ENCODE measurements around the gene NUP50.

The NUP50 gene

GRCh38 chr22:45149671-45150070 lies 14.1 kb upstream of the NUP50 start:
- Mint-ChIP-seq H3K4me3 (no peak overlapping the region), H3K27me3 (no peaks in the 10 kb centered on the region), H3K36me3 (peaks cover 24 to 46% of the 10 kb centered on the region in 2 donors), H3K4me1 (peaks cover 5 to 11% of the 10 kb centered on the region in 2 donors), H3K9me3 (no peaks in the 10 kb centered on the region), H3K27ac (no peak overlapping the region)
- no peak for ATAC-seq (replicated peaks)
- DNase-seq = no peak

DNA sequence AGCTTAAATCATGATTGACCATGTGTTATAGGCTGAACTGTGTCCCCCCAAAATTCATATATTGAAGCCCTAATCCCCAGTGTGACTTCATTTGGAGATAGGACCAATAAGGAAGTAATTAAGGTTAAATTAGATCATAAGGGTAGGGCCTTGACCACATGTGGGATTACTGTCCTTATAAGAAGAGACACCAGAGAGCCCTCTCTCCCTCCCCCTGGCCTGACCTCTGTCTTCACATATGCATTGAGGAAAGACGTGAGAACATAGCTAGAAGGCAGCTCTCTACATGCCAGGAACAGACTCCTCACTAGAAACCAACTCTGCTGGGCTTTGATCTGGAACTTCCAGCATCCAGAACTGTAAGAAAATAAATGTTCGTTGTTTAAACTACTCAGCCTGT lies 13.6 kb upstream of the NUP50 start:
- ATAC-seq (replicated peaks) = no peak
- H3K27me3 Mint-ChIP-seq = no peaks in the 10 kb centered on the region
- H3K4me1 Mint-ChIP-seq = peaks cover 5 to 11% of the 10 kb centered on the region in 2 donors
- H3K36me3 Mint-ChIP-seq = peaks cover 26 to 49% of the 10 kb centered on the region in 2 donors
- no peaks in the 10 kb centered on the region for H3K9me3 Mint-ChIP-seq
- no peak for DNase-seq
- no peak overlapping the region for H3K4me3 Mint-ChIP-seq
- H3K27ac Mint-ChIP-seq = no peak overlapping the region

GRCh38 chr22:45151503-45151902 lies 12.2 kb upstream of the NUP50 start:
- H3K4me3 Mint-ChIP-seq = no peak overlapping the region
- ATAC-seq (replicated peaks) (peak in 1 of 2 donors; percentile 94), DNase-seq (no peak)
- H3K27me3 Mint-ChIP-seq = no peaks in the 10 kb centered on the region
- no peaks in the 10 kb centered on the region for H3K9me3 Mint-ChIP-seq
- H3K4me1 Mint-ChIP-seq = peaks cover 5 to 11% of the 10 kb centered on the region in 2 donors
- H3K36me3 Mint-ChIP-seq = peaks cover 31 to 51% of the 10 kb centered on the region in 2 donors
- no peak overlapping the region for H3K27ac Mint-ChIP-seq

DNA sequence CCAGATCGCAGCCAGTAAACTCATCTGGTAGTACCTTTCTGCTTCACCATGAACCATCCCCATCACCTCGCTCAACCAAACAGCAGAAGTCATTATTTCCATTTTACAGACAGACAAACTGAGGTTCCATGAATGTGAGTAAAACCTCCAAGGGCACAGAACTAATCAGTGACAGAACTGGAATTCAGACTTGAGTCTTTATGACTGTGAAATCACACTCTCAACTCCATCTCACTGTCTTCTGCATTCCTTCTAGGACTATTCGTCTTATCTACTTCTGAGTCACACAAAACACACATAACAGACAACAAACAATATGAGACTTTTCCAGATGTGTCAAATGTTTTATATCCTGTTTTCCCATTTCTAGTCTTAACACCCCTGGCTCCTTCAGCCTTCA lies 9.3 kb upstream of the NUP50 start:
- Mint-ChIP-seq H3K27ac (no peak overlapping the region), H3K4me3 (no peak overlapping the region), H3K27me3 (no peaks in the 10 kb centered on the region), H3K36me3 (peaks cover 37 to 54% of the 10 kb centered on the region in 2 donors), H3K4me1 (peaks cover 8 to 11% of the 10 kb centered on the region in 2 donors), H3K9me3 (no peaks in the 10 kb centered on the region)
- no peak for ATAC-seq (replicated peaks)
- DNase-seq = no peak

- Mint-ChIP-seq H3K27ac (no peak overlapping the region), H3K9me3 (no peaks in the 10 kb centered on the region), H3K36me3 (peaks cover 34 to 54% of the 10 kb centered on the region in 2 donors), H3K27me3 (no peaks in the 10 kb centered on the region), H3K4me3 (no peak overlapping the region), H3K4me1 (peaks cover 11% of the 10 kb centered on the region in 2 donors)
- no peak for ATAC-seq (replicated peaks)
- no peak for DNase-seq
Observed at GRCh38 chr22:45155050-45155840, 8.5 kb upstream of the NUP50 start.

DNA sequence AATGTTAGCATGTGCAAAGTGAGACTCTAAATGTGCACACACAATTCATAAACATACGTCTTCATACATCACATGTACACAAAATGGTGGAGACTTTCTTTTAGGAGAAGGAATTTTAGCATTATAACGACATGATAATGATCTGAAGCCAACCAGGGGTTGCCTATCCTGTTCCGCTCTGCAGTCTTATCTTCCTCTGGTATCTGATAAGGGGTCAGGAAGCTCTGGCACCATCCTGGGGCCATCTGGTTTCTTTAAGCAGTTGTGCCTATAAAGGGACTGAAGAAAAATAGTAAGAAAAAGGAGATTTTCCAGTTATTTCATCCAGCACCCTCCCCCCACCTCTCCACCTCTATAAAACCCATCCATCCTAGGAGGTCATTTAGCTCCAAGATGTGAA lies 5.8 kb upstream of the NUP50 start:
- H3K9me3 Mint-ChIP-seq = no peaks in the 10 kb centered on the region
- H3K4me1 Mint-ChIP-seq = peaks cover 13 to 15% of the 10 kb centered on the region in 2 donors
- H3K27me3 Mint-ChIP-seq = no peaks in the 10 kb centered on the region
- H3K27ac Mint-ChIP-seq = no peak overlapping the region
- no peak for DNase-seq
- no peak for ATAC-seq (replicated peaks)
- H3K4me3 Mint-ChIP-seq = no peak overlapping the region
- H3K36me3 Mint-ChIP-seq = peaks cover 32 to 49% of the 10 kb centered on the region in 2 donors

DNA sequence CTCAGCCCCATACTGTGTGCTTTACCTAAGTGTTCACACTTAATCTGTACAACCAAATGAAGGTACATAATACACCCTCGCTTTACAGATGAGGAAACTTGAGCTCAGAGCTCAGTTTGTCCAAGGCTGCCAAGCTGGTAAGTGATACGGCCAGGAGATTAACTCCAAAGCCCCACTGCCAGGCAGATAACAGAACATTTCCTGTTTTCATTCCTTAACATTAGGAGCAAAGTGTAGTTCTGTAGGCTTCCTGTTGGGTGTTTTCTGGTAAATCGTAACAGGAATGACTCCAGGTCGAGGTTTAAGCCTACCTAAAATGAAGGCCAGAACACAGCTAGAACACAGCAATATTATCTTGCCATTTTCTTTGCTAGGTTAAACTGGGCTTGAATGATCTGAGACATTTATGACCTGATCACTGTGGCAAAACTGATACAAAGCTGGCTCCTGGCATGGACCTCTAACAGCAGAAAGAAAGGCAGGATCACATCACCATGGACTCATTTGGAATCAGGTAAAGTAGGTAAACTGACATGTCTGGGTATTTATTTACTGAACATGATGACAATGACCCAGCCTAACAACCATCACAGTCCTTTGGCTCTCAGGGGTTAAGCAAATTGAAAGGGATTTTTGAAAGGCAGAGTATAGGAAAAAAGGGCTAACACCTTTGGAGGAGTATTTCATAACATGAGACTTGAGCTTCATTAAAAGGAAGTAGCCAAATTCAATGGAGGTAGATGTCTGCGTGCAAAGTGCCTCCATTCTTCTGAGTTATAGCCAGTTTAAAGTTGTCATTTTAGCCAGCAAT lies 3.9 kb upstream of the NUP50 start:
- DNase-seq = no peak
- Mint-ChIP-seq H3K27me3 (no peaks in the 10 kb centered on the region), H3K4me1 (peaks cover 15 to 23% of the 10 kb centered on the region in 2 donors), H3K36me3 (peaks cover 27 to 45% of the 10 kb centered on the region in 2 donors), H3K27ac (no peak overlapping the region), H3K4me3 (no peak overlapping the region), H3K9me3 (no peaks in the 10 kb centered on the region)
- no peak for ATAC-seq (replicated peaks)

DNA sequence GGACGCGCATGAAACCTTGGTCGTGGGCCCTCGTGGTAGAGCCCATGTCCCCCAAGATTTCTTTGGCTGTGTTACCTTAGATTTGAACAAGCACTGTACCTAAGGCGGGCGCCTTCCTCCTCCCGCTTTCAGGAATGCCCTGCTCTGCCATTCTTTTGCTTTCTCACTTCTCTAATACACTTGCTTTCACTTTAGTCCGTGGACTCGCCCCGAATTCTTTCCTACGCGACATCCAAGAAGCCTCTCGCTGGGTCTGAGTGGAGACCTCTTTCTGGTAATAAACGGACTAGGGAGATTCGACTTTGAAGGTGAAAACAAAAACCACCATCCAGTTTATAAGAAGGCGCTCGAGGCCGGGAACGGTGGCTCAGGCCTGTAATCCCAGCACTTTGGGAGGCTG lies 1.2 kb upstream of the NUP50 start:
- H3K27me3 Mint-ChIP-seq = no peaks in the 10 kb centered on the region
- peak overlapping the region; percentile 95 for H3K27ac Mint-ChIP-seq
- peaks cover 21 to 42% of the 10 kb centered on the region in 2 donors for H3K4me1 Mint-ChIP-seq
- ATAC-seq (replicated peaks) (no peak), DNase-seq (no peak)
- peaks cover 24 to 35% of the 10 kb centered on the region in 2 donors for H3K36me3 Mint-ChIP-seq
- no peaks in the 10 kb centered on the region for H3K9me3 Mint-ChIP-seq
- peak overlapping the region; percentile 97 to 98 for H3K4me3 Mint-ChIP-seq

GRCh38 chr22:45163099-45163450 lies 650 bp upstream of the NUP50 start:
- no peak for DNase-seq
- Mint-ChIP-seq H3K36me3 (peaks cover 24 to 35% of the 10 kb centered on the region in 2 donors), H3K27me3 (no peaks in the 10 kb centered on the region), H3K4me3 (peak overlapping the region; percentile 97 to 98), H3K9me3 (no peaks in the 10 kb centered on the region), H3K4me1 (peaks cover 21 to 42% of the 10 kb centered on the region in 2 donors), H3K27ac (peak overlapping the region; percentile 95)
- peak; percentile 46 to 55 for ATAC-seq (replicated peaks)

- H3K4me1 Mint-ChIP-seq = peaks cover 20 to 42% of the 10 kb centered on the region in 2 donors
- DNase-seq = peak; percentile 17
- H3K9me3 Mint-ChIP-seq = no peaks in the 10 kb centered on the region
- H3K27me3 Mint-ChIP-seq = no peaks in the 10 kb centered on the region
- peak; percentile 50 to 55 for ATAC-seq (replicated peaks)
- peak overlapping the region; percentile 97 for H3K27ac Mint-ChIP-seq
- peak overlapping the region; percentile 97 to 98 for H3K4me3 Mint-ChIP-seq
- H3K36me3 Mint-ChIP-seq = peaks cover 25 to 36% of the 10 kb centered on the region in 2 donors
Observed at GRCh38 chr22:45164270-45165088, 754 bp downstream of the NUP50 start.

DNA sequence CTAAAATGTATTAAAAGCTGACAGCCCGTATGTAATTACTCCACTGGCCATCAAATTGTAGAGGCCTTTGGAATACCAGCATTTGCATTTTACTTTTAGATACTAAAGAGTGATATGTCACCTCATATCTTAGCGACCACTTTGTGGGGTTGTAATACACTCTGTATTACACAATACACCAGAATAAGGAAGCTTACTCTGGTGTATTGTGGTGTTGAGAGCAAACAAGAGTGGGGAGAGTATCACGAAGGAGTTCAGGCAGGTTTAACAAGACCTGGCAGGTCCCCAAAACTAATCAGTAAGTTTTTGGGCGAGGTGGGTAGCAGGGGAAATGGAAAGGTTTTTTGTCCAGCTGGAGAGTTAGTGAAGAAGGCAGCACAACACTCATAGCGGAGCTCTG lies 3.2 kb downstream of the NUP50 start:
- H3K36me3 Mint-ChIP-seq = peaks cover 29 to 45% of the 10 kb centered on the region in 2 donors
- H3K27me3 Mint-ChIP-seq = no peaks in the 10 kb centered on the region
- no peak overlapping the region for H3K4me3 Mint-ChIP-seq
- H3K27ac Mint-ChIP-seq = peak overlapping the region; percentile 20
- H3K9me3 Mint-ChIP-seq = no peaks in the 10 kb centered on the region
- DNase-seq (no peak), ATAC-seq (replicated peaks) (no peak)
- peaks cover 21 to 50% of the 10 kb centered on the region in 2 donors for H3K4me1 Mint-ChIP-seq

DNA sequence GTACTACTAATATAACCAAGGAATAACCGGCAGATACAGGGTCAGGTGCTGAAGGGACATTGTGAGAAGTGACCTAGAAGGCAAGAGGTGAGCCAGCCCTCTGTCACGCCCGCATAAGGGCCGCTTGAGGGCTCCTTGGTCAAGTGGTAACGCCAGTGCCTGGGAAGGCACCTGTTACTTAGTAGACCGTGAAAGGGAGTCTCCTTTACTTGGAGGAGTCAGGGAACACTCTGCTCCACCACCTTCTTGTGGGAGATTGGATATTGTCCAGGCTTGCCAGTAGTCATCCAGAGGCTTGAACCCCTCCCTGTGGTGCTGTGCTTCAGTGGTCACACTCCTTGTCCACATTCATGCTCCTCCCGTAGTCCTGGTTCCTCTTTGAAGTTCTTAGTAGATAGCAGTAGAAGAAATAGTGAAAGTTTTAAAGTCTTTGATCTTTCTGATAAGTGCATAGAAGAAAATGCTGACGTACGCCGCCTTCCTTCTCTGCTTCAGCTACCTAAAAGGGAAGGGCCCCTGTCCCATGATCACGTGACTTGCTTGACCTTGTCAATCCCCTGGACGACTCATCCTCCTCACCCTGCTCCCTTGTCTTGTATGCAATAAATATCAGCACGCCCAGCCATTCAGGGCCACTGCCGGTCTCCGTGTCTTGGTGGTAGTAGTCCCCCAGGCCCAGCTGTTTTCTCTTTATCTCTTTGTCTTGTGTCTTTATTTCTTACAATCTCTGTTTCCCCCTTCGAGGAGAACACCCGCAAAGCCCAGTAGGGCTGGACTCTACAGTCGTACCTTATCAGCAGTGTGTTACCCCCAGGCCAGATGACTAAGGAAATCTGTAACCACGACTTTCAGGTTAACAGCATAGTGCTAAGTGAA lies 6.1 kb downstream of the NUP50 start:
- no peaks in the 10 kb centered on the region for H3K9me3 Mint-ChIP-seq
- DNase-seq = no peak

GRCh38 chr22:45171830-45172229 lies 8.1 kb downstream of the NUP50 start:
- H3K4me1 Mint-ChIP-seq = peaks cover 15 to 36% of the 10 kb centered on the region in 2 donors
- no peaks in the 10 kb centered on the region for H3K9me3 Mint-ChIP-seq
- no peaks in the 10 kb centered on the region for H3K27me3 Mint-ChIP-seq
- ATAC-seq (replicated peaks) (no peak), DNase-seq (no peak)
- H3K36me3 Mint-ChIP-seq = peaks cover 42 to 56% of the 10 kb centered on the region in 2 donors
- H3K4me3 Mint-ChIP-seq = no peak overlapping the region
- no peak overlapping the region for H3K27ac Mint-ChIP-seq

More for the DNA sequence above, 6.1 kb downstream of the NUP50 start:
- Mint-ChIP-seq H3K4me3 (no peak overlapping the region), H3K27ac (no peak overlapping the region), H3K27me3 (no peaks in the 10 kb centered on the region), H3K4me1 (peaks cover 17 to 47% of the 10 kb centered on the region in 2 donors), H3K36me3 (peaks cover 36 to 44% of the 10 kb centered on the region in 2 donors)
- no peak for ATAC-seq (replicated peaks)

Measured in stimulated activated naive B cell treated with anti-CD40 and anti-IgM and Interleukin-4, amounts not matched to agents 10 μg/mL and 1 μg/mL and 100 μg/mL, for 72 hours (primary cell).